ENCODE data around the gene CRTAC1. TPM values are rescaled to one million over a fixed set of nuclear protein-coding genes. Genes with fewer than 3 reads are reported as not detected.
A peak's percentile ranks its signal among the peaks of the same experiment; 100 is the strongest.

Gene CRTAC1
- total and polyA plus RNA-seq, 4 donors = 0.14 to 0.33 (median 0.26) TPM

- TF ChIP-seq, protein P1, sequence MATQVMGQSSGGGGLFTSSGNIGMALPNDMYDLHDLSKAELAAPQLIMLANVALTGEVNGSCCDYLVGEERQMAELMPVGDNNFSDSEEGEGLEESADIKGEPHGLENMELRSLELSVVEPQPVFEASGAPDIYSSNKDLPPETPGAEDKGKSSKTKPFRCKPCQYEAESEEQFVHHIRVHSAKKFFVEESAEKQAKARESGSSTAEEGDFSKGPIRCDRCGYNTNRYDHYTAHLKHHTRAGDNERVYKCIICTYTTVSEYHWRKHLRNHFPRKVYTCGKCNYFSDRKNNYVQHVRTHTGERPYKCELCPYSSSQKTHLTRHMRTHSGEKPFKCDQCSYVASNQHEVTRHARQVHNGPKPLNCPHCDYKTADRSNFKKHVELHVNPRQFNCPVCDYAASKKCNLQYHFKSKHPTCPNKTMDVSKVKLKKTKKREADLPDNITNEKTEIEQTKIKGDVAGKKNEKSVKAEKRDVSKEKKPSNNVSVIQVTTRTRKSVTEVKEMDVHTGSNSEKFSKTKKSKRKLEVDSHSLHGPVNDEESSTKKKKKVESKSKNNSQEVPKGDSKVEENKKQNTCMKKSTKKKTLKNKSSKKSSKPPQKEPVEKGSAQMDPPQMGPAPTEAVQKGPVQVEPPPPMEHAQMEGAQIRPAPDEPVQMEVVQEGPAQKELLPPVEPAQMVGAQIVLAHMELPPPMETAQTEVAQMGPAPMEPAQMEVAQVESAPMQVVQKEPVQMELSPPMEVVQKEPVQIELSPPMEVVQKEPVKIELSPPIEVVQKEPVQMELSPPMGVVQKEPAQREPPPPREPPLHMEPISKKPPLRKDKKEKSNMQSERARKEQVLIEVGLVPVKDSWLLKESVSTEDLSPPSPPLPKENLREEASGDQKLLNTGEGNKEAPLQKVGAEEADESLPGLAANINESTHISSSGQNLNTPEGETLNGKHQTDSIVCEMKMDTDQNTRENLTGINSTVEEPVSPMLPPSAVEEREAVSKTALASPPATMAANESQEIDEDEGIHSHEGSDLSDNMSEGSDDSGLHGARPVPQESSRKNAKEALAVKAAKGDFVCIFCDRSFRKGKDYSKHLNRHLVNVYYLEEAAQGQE (IDR thresholded peaks at IDR 0.05) = no peak
Measured at GRCh38 chr10:98077223-98077622, 46.8 kb upstream of the CRTAC1 start (continued).

DNA sequence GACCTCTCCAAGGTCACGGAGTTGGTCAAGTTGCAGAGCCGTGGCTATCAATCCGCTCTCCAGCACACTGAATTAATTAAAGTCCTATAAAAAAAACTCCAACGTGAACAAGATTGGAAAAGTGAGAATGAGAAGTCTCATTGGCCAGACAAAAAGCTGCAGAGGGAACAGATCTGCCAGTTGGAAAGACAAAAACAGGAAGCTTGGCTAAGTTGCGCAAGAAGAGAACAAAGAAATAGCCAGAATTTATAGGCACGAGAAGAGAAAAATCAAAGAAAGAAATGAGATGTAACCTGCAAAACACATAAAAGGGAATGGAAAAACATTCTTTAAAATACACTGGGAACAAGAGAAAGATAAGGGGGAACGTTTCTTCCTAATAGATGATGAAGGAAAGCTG, 45.7 kb upstream of the CRTAC1 start:
- Histone ChIP-seq H3K36me3 (ENCODE audit: control insufficient read depth in 4 of 4, insufficient read depth in 3 of 4, low read depth in 1 of 4, low read length in 3 of 4) (no peaks in the 10 kb centered on the region), H3K4me1 (ENCODE audit: control insufficient read depth in 4 of 4, insufficient read depth in 4 of 4, low read length in 3 of 4) (no peaks in the 10 kb centered on the region), H3K27me3 (ENCODE audit: control insufficient read depth in 4 of 4, insufficient read depth in 4 of 4, low read length in 3 of 4) (peaks cover 0 to 2% (median 0%) of the 10 kb centered on the region in 4 donors), H3K27ac (ENCODE audit: low read depth in 1 of 2, low read length in 2 of 2) (no peak overlapping the region), H3K9ac (ENCODE audit: low read depth in 1 of 2, low read length in 2 of 2) (no peak overlapping the region), H3K9me3 (ENCODE audit: control insufficient read depth in 4 of 4, low read length in 3 of 4) (no peaks in the 10 kb centered on the region), H3K4me3 (ENCODE audit: low read depth in 1 of 3, low read length in 3 of 3) (no peak overlapping the region)
- WGBS = 57% methylated on average over 7 of the region's 7 CpGs
- TF ChIP-seq MAX (IDR thresholded peaks at IDR 0.05) = no peak
- no peak for TF ChIP-seq GABPA (IDR thresholded peaks at IDR 0.05 in 1 of 2, conservative IDR thresholded peaks at IDR 0.05 in 1 of 2)
- TF ChIP-seq, protein P2, sequence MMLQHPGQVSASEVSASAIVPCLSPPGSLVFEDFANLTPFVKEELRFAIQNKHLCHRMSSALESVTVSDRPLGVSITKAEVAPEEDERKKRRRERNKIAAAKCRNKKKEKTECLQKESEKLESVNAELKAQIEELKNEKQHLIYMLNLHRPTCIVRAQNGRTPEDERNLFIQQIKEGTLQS (IDR thresholded peaks at IDR 0.05) = no peak
- TF ChIP-seq FOXA2 (IDR thresholded peaks at IDR 0.05) = no peak
- TF ChIP-seq FOXA1 (IDR thresholded peaks at IDR 0.05) = no peak
- TF ChIP-seq, protein P3, sequence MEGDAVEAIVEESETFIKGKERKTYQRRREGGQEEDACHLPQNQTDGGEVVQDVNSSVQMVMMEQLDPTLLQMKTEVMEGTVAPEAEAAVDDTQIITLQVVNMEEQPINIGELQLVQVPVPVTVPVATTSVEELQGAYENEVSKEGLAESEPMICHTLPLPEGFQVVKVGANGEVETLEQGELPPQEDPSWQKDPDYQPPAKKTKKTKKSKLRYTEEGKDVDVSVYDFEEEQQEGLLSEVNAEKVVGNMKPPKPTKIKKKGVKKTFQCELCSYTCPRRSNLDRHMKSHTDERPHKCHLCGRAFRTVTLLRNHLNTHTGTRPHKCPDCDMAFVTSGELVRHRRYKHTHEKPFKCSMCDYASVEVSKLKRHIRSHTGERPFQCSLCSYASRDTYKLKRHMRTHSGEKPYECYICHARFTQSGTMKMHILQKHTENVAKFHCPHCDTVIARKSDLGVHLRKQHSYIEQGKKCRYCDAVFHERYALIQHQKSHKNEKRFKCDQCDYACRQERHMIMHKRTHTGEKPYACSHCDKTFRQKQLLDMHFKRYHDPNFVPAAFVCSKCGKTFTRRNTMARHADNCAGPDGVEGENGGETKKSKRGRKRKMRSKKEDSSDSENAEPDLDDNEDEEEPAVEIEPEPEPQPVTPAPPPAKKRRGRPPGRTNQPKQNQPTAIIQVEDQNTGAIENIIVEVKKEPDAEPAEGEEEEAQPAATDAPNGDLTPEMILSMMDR (IDR thresholded peaks at IDR 0.05; ENCODE audit: low read depth, low read length, missing input control) = no peak
- no peak for TF ChIP-seq RXRA (IDR thresholded peaks at IDR 0.05)
- TF ChIP-seq YY1 (IDR thresholded peaks at IDR 0.05) = no peak
- TF ChIP-seq TAF1 (conservative IDR thresholded peaks at IDR 0.05) = no peak
- no peak for DNase-seq (ENCODE audit: low spot score)

DNA sequence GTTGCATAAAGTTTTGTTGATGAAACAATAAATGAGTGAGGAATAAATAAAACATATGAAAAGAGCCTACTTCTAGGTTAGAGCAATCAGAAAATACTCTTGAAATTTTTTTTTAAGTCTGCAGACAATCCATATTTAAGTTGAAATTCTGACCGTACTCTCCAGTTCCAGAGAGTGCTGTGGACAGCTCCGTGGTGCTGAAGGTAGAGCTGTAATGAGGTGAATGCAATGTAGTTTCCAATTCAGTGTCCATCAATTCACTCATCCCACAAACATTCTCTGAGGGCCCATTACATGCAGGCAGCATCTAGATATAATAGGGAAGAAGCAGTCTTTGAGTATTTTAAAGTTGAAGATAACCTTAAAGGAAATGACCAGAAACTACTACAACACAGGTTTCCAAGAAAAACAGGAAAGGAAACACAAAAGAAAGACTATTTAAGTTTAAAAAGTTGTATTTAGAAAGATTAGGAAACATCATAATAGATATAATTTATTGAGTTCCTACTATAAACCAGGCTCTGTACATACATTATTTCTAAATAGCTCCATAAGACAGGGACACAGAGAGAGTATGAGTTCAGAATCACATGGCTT, 44.0 kb upstream of the CRTAC1 start:
- Histone ChIP-seq H3K36me3 (ENCODE audit: control insufficient read depth in 4 of 4, insufficient read depth in 3 of 4, low read depth in 1 of 4, low read length in 3 of 4) (no peaks in the 10 kb centered on the region), H3K9ac (ENCODE audit: low read depth in 1 of 2, low read length in 2 of 2) (no peak overlapping the region), H3K27ac (ENCODE audit: low read depth in 1 of 2, low read length in 2 of 2) (no peak overlapping the region), H3K4me3 (ENCODE audit: low read depth in 1 of 3, low read length in 3 of 3) (no peak overlapping the region), H3K27me3 (ENCODE audit: control insufficient read depth in 4 of 4, insufficient read depth in 4 of 4, low read length in 3 of 4) (peaks cover 0 to 2% (median 0%) of the 10 kb centered on the region in 4 donors), H3K9me3 (ENCODE audit: control insufficient read depth in 4 of 4, low read length in 3 of 4) (no peaks in the 10 kb centered on the region), H3K4me1 (ENCODE audit: control insufficient read depth in 4 of 4, insufficient read depth in 4 of 4, low read length in 3 of 4) (no peaks in the 10 kb centered on the region)
- WGBS = 8% methylated on average over 2 of the region's 2 CpGs
- TF ChIP-seq, protein P1 (IDR thresholded peaks at IDR 0.05) = peak; percentile 98
- TF ChIP-seq GABPA (IDR thresholded peaks at IDR 0.05 in 1 of 2, conservative IDR thresholded peaks at IDR 0.05 in 1 of 2) = no peak
- DNase-seq (ENCODE audit: low spot score) = no peak

All from liver (tissue), 9 donors.